ENCODE measurements around the gene CHRM4.

The CHRM4 gene

DNA sequence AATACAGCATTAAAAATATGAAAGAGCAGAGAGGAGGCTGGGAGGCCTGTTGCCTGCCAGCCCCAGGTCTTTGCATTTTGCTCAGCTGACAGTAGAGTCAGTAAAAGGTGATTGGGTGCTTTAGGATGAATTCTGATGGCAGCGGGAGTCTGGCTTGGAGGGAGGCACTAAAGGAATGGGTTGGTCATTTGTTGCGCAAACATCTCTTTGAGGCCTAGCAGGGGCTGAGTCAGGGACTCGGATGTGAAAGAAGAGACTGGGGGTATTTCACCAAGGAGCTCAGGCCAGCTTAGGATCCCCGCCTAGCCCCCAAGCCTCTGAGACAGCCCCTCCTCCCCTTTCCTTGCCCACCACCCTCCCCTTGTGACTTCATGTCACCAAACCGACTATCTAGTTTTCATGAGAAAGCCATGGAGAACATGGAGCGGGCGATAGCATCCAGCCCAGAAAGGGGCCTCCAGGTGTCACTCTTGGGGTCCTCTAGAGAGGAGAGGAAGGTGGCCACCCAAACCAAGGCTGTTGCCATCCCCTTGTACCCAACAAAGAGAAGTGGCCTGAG is 34.6 kb downstream of the CHRM4 start:
- Histone ChIP-seq H3K27ac (no peak overlapping the region), H3K27me3 (replicated peaks) (no peaks in the 10 kb centered on the region), H3K36me3 (replicated peaks) (no peaks in the 10 kb centered on the region), H3K4me3 (ENCODE audit: low read depth, low read length) (no peak overlapping the region)
- TF ChIP-seq, protein P1, sequence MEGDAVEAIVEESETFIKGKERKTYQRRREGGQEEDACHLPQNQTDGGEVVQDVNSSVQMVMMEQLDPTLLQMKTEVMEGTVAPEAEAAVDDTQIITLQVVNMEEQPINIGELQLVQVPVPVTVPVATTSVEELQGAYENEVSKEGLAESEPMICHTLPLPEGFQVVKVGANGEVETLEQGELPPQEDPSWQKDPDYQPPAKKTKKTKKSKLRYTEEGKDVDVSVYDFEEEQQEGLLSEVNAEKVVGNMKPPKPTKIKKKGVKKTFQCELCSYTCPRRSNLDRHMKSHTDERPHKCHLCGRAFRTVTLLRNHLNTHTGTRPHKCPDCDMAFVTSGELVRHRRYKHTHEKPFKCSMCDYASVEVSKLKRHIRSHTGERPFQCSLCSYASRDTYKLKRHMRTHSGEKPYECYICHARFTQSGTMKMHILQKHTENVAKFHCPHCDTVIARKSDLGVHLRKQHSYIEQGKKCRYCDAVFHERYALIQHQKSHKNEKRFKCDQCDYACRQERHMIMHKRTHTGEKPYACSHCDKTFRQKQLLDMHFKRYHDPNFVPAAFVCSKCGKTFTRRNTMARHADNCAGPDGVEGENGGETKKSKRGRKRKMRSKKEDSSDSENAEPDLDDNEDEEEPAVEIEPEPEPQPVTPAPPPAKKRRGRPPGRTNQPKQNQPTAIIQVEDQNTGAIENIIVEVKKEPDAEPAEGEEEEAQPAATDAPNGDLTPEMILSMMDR (IDR thresholded peaks at IDR 0.05; ENCODE audit: low read depth, low read length, missing control alignments): no peak
- in situ Hi-C loops (cut with HindIII; ENCODE audit: low pct_ligation_motif_present, low sequenced_read_pairs): no loop called here
- DNase-seq: peak; percentile 49

DNA sequence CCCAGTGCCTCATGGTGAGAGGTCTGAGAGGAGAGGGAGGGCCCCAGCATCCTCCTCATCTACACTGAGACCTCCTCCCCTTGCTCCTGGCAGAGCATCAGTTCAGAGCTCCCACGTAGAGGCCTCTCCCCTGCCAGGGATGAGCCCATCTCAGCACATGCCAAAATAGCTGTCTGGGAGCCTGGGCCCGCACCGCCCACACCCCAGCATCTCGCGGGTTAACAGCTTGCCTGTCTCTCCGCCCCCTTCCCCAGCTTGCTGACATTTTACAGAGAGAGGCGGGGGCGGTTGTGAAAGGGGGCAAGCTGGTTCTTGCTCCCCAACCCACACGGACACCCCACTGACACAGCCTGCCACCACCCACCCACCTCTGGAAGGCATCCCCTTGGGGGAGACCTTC is 37.9 kb downstream of the CHRM4 start:
- TF ChIP-seq, protein P1 (IDR thresholded peaks at IDR 0.05; ENCODE audit: low read depth, low read length, missing control alignments): no peak
- H3K27me3 ChIP-seq (replicated peaks): no peaks in the 10 kb centered on the region
- no peaks in the 10 kb centered on the region for H3K36me3 ChIP-seq (replicated peaks)
- H3K4me3 ChIP-seq (ENCODE audit: low read depth, low read length): no peak overlapping the region
- H3K27ac ChIP-seq: no peak overlapping the region
- in situ Hi-C loops (cut with HindIII; ENCODE audit: low pct_ligation_motif_present, low sequenced_read_pairs): no loop called here
- DNase-seq: no peak

DNA sequence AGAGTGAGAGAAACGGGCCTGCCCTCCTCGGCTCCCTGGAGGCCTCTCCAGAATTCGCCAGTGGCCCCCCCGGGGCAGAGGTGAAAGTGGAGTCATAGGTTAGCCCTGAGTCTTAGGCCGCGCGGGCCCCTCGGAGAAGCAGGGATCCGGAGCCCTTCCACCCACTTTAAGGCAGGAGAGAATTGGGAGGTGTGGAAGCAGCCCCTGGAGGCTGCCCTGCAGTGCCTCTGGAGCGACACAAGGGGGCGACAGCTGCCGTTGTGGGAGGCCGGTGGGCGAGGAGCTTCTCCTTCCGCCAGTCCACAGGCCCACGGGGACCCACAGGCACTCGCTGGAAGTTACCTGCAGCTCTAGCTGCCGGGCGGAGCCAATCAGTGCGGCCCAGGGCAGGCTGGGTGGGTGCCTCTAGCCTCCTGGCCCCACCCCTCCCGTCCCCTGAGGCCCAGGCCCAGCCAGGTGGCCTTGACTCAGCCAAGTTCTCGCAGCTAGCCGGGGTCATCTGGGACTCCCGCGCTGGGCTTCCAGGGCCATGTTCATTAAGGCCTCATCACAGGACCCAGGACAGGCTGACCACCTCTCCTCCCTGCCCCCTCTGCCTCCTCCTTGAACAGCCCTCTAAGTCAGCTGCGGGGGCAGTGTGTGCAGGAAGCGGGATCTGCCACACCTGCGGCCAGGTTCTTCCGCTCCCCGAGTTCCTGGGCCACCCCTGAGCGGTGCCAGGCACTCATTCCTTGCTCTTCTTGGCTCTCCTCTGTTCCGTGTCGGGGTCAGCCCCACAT is 39.3 kb downstream of the CHRM4 start:
- TF ChIP-seq, protein P1 (IDR thresholded peaks at IDR 0.05; ENCODE audit: low read depth, low read length, missing control alignments): peak; percentile 95
- no peaks in the 10 kb centered on the region for H3K36me3 ChIP-seq (replicated peaks)
- no peaks in the 10 kb centered on the region for H3K27me3 ChIP-seq (replicated peaks)
- no peak overlapping the region for H3K27ac ChIP-seq
- no peak for DNase-seq
- in situ Hi-C loops (cut with HindIII; ENCODE audit: low pct_ligation_motif_present, low sequenced_read_pairs): no loop called here
- H3K4me3 ChIP-seq (ENCODE audit: low read depth, low read length): no peak overlapping the region

DNA sequence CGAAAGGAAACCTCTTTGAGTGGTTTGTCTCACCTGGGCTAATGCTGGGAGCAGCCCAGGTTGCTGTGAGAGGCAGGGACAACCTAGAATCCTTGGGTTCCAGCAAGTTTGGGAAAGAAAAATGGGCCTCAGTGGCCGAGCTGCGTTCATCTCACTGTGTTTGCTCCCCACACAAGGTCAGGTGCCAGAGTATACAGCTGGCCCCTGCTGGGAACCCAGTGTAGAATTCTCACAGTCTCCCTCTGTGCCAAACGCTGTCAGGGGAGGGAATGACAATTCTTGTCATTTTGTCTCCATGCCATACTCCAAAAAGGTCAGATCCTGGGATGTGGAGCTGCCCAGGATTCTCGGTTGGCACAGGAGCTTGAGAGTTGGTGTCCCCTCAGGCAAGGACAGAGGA is 40.0 kb downstream of the CHRM4 start:
- no peak overlapping the region for H3K27ac ChIP-seq
- TF ChIP-seq, protein P1 (IDR thresholded peaks at IDR 0.05; ENCODE audit: low read depth, low read length, missing control alignments): no peak
- H3K27me3 ChIP-seq (replicated peaks): no peaks in the 10 kb centered on the region
- H3K4me3 ChIP-seq (ENCODE audit: low read depth, low read length): no peak overlapping the region
- in situ Hi-C loops (cut with HindIII; ENCODE audit: low pct_ligation_motif_present, low sequenced_read_pairs): no loop called here
- H3K36me3 ChIP-seq (replicated peaks): no peaks in the 10 kb centered on the region
- no peak for DNase-seq

DNA sequence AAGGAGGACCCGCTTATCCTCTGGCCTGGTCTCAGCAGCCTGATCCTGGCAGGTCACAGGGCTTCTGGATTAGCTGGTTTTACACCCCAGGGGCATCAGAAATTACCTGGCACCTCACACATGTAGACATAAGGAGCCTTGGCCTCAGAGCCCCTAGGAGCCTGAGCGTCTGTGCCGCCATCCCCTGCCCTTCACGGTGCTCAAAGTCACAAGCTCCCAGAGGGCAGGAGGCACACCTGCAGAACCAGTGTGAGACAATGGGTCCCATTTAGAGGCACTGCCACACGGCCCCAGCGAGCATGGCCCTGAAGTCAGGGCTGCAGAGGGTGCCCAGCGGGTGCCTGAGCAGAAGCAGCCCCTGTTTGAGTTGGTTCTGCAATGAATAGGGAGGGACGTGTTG is 40.4 kb downstream of the CHRM4 start:
- TF ChIP-seq, protein P1 (IDR thresholded peaks at IDR 0.05; ENCODE audit: low read depth, low read length, missing control alignments): no peak
- in situ Hi-C loops (cut with HindIII; ENCODE audit: low pct_ligation_motif_present, low sequenced_read_pairs): no loop called here
- Histone ChIP-seq H3K36me3 (replicated peaks) (no peaks in the 10 kb centered on the region), H3K27me3 (replicated peaks) (no peaks in the 10 kb centered on the region), H3K27ac (no peak overlapping the region), H3K4me3 (ENCODE audit: low read depth, low read length) (no peak overlapping the region)
- DNase-seq: no peak
